Loucy (cell line): ENCODE results near the gene GRAP.

Experiments
- H2AFZ ChIP-seq: fragments of 200-600 bp; sonication (generic); 2 replicates; pipeline ENCODE4 v1.6.0; 2016; ENCODE audit warnings: antibody characterized with exemption, mild to moderate bottlenecking, low read length, moderate library complexity
- H3F3A ChIP-seq: fragments of 200-600 bp; 2 replicates; pipeline ENCODE4 v1.6.0; 2016; ENCODE audit warnings: antibody characterized with exemption, low read depth, mild to moderate bottlenecking
- H3K27me3 ChIP-seq: fragments of 200-600 bp; sonication (generic); 2 replicates; pipeline ENCODE4 v1.6.1; 2014; ENCODE audit warnings: low read length, mild to moderate bottlenecking; ENCODE audit not compliant: insufficient read depth, poor library complexity, severe bottlenecking
- H3K36me3 ChIP-seq: fragments of 200-600 bp; sonication (generic); 2 replicates; pipeline ENCODE4 v1.6.1; 2016; ENCODE audit warnings: low read length; ENCODE audit not compliant: insufficient read depth
- H3K4me1 ChIP-seq: fragments of 200-600 bp; sonication (generic); 2 replicates; pipeline ENCODE4 v1.5.1; 2014; ENCODE audit warnings: low read length, mild to moderate bottlenecking; ENCODE audit not compliant: insufficient read depth, poor library complexity, severe bottlenecking
- H3K4me2 ChIP-seq: fragments of 200-600 bp; sonication (generic); 2 replicates; pipeline ENCODE4 v1.6.0; 2014; ENCODE audit warnings: antibody characterized with exemption, low read length, low read depth, mild to moderate bottlenecking; ENCODE audit not compliant: poor library complexity, severe bottlenecking
- H3K4me3 ChIP-seq: fragments of 200-600 bp; sonication (generic); 2 replicates; pipeline ENCODE4 v1.5.1; 2014; ENCODE audit warnings: low read length, mild to moderate bottlenecking, mixed read lengths; ENCODE audit not compliant: poor library complexity, severe bottlenecking
- H3K79me2 ChIP-seq: fragments of 200-600 bp; sonication (generic); 2 replicates; pipeline ENCODE4 v1.6.1; 2014; ENCODE audit warnings: low read length; ENCODE audit not compliant: insufficient read depth
- H3K9ac ChIP-seq: fragments of 200-600 bp; sonication (generic); 2 replicates; pipeline ENCODE4 v1.6.0; 2014; ENCODE audit warnings: mild to moderate bottlenecking, low read depth, low read length, moderate library complexity; ENCODE audit not compliant: poor library complexity, severe bottlenecking
- H3K9me2 ChIP-seq: fragments of 200-600 bp; sonication (generic); replicated peaks from 2 replicates; pipeline ENCODE4 v1.6.1; 2016; ENCODE audit warnings: low read depth, low read length, mixed read lengths
- H3K9me3 ChIP-seq: fragments of 200-600 bp; sonication (generic); 2 replicates; pipeline ENCODE4 v1.6.1; 2014; ENCODE audit warnings: mild to moderate bottlenecking, antibody characterized with exemption, low read length, low read depth; ENCODE audit not compliant: insufficient read depth
- H4K20me1 ChIP-seq: fragments of 200-600 bp; sonication (generic); 2 replicates; pipeline ENCODE4 v1.6.0; 2014; ENCODE audit warnings: antibody characterized with exemption, low read length, mild to moderate bottlenecking; ENCODE audit not compliant: insufficient read depth, poor library complexity, severe bottlenecking
- CTCF ChIP-seq: fragments of 200-600 bp; sonication (generic); conservative IDR thresholded peaks from 2 replicates; pipeline ENCODE4 v1.5.1; 2014; ENCODE audit warnings: mild to moderate bottlenecking, antibody characterized with exemption, low read length
- EZH2phosphoT487 ChIP-seq: fragments of 200-600 bp; IDR thresholded peaks from 2 replicates; pipeline ENCODE4 v1.6.1; 2018; ENCODE audit warnings: antibody characterized with exemption, mild to moderate bottlenecking, moderate library complexity, borderline replicate concordance

GRAP gene

GRCh38 chr17:18999394-18999793 is 47.4 kb downstream of the GRAP start:
- Histone ChIP-seq H3K4me2 (no peak overlapping the region), H3K9me2 (no peaks in the 10 kb centered on the region), H2AFZ (no peak overlapping the region), H3K4me3 (no peak overlapping the region), H3K79me2 (no peaks in the 10 kb centered on the region), H3K36me3 (no peaks in the 10 kb centered on the region), H3K9me3 (0 out of 2 replicates have a peak, but pooled peaks cover 3% of the 10 kb centered on the region), H3K9ac (no peak overlapping the region), H3K27me3 (no peaks in the 10 kb centered on the region), H4K20me1 (no peaks in the 10 kb centered on the region), H3F3A (no peaks in the 10 kb centered on the region), H3K4me1 (peaks cover 26% of the 10 kb centered on the region)
- TF ChIP-seq EZH2phosphoT487 (no peak), CTCF (no peak)

- H3K9me3 ChIP-seq = 0 out of 2 replicates have a peak, but pooled peaks cover 3% of the 10 kb centered on the region
- H3K27me3 ChIP-seq = no peaks in the 10 kb centered on the region
- H2AFZ ChIP-seq = no peak overlapping the region
- no peak overlapping the region for H3K9ac ChIP-seq
- H3K4me2 ChIP-seq = no peak overlapping the region
- H3K4me3 ChIP-seq = no peak overlapping the region
- peaks cover 41% of the 10 kb centered on the region for H3K4me1 ChIP-seq
- no peak for TF ChIP-seq EZH2phosphoT487
- H4K20me1 ChIP-seq = no peaks in the 10 kb centered on the region
- no peaks in the 10 kb centered on the region for H3F3A ChIP-seq
- H3K79me2 ChIP-seq = no peaks in the 10 kb centered on the region
- no peaks in the 10 kb centered on the region for H3K9me2 ChIP-seq
- no peaks in the 10 kb centered on the region for H3K36me3 ChIP-seq
Observed at GRCh38 chr17:18997650-18998196, 49.0 kb downstream of the GRAP start.

GRCh38 chr17:18996458-18996857 is 50.3 kb downstream of the GRAP start:
- H3K79me2 ChIP-seq = no peaks in the 10 kb centered on the region
- H3F3A ChIP-seq = no peaks in the 10 kb centered on the region
- no peaks in the 10 kb centered on the region for H4K20me1 ChIP-seq
- no peak overlapping the region for H3K4me2 ChIP-seq
- H3K9ac ChIP-seq = no peak overlapping the region
- H3K4me1 ChIP-seq = peaks cover 45% of the 10 kb centered on the region
- no peaks in the 10 kb centered on the region for H3K9me2 ChIP-seq
- no peaks in the 10 kb centered on the region for H3K36me3 ChIP-seq
- 0 out of 2 replicates have a peak, but pooled peaks cover 3% of the 10 kb centered on the region for H3K9me3 ChIP-seq
- no peaks in the 10 kb centered on the region for H3K27me3 ChIP-seq
- no peak for TF ChIP-seq EZH2phosphoT487
- TF ChIP-seq CTCF = no peak
- H3K4me3 ChIP-seq = no peak overlapping the region
- H2AFZ ChIP-seq = no peak overlapping the region

GRCh38 chr17:18995220-18995619 is 51.5 kb downstream of the GRAP start:
- H3K4me2 ChIP-seq = no peak overlapping the region
- no peak overlapping the region for H3K9ac ChIP-seq
- H2AFZ ChIP-seq = no peak overlapping the region
- no peaks in the 10 kb centered on the region for H3K27me3 ChIP-seq
- H3K9me3 ChIP-seq = 0 out of 2 replicates have a peak, but pooled peaks cover 3% of the 10 kb centered on the region
- no peaks in the 10 kb centered on the region for H3K36me3 ChIP-seq
- peaks cover 48% of the 10 kb centered on the region for H3K4me1 ChIP-seq
- no peak overlapping the region for H3K4me3 ChIP-seq
- no peaks in the 10 kb centered on the region for H3F3A ChIP-seq
- H3K9me2 ChIP-seq = no peaks in the 10 kb centered on the region
- H4K20me1 ChIP-seq = no peaks in the 10 kb centered on the region
- H3K79me2 ChIP-seq = no peaks in the 10 kb centered on the region
- TF ChIP-seq CTCF (no peak), EZH2phosphoT487 (no peak)
